GM18508 (cell line): ENCODE results near the gene PARVB.

Experiments used
- ATAC-seq: cut with Tn5 transposase; IDR thresholded peaks from one replicate; pipeline ENCODE4 v1.9.1; 2021; ENCODE audit warnings: moderate number of reproducible peaks; ENCODE audit not compliant: insufficient read depth, unreplicated experiment

Gene PARVB

GRCh38 chr22:44190381-44190976 lies 166.4 kb downstream of the PARVB start:
- ATAC-seq, result no peak

DNA sequence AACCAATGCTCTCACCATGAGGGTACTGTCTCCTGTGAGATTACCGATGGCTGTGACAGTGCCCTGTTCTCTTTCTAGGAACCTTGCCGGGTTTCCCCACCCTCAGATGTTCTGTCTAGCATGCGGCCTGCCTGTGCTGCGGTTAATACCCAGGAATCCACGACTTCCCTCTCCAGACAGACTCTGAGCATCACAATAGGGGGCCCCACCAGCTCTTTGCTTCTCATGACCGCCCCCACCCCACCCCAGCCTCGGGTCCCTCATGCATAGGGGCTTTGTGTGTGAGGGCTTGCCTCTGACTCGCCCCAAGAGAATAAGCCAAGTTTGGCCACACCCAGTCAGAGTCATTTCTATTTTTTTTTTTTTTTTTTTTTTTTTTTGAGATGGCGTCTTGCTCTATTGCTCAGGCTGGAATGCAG lies 166.9 kb downstream of the PARVB start:
- no peak for ATAC-seq

DNA sequence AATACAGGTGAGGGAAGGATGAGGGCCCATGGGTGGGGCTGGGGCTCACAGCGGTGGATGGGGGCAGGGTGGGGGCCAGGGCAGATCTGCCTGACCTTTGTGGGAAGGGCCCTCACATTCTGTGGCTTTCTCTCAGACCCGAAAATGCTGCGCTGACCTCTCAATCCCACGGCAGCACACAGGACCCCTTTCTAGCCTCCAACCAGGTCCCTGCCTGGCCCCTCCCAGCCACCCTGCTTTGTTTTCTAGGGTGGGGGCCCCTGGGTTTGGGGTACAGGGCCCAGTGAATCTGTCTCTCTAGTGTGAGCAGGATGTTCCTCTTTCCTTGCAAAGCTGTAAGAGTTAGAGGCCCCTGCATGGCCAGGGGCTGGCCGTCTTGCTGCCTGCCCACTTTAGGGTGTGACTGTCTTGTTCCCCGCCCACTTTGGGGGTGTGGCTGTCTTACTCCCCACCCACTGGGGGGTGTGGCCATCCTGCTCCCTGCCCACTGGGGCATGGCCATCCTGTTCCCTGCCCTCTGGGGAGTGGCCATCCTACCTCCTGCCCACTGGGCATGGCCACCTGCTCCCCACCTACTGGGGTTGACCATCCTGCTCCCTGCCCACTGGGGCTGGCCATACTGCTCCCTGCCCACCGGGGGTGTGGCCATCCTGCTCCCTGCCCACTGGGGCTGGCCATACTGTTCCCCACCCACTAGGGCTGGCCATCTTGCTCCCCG lies 168.2 kb downstream of the PARVB start:
- ATAC-seq, result no peak

- ATAC-seq, result no peak
Observed at GRCh38 chr22:44192816-44193534, 168.9 kb downstream of the PARVB start.

GRCh38 chr22:44193535-44193891 lies 169.4 kb downstream of the PARVB start:
- ATAC-seq, result no peak

- ATAC-seq, result no peak
Observed at GRCh38 chr22:44194569-44194968, 170.5 kb downstream of the PARVB start.

- ATAC-seq, result no peak
Observed at GRCh38 chr22:44195189-44195871, 171.2 kb downstream of the PARVB start.

GRCh38 chr22:44196241-44196640 lies 172.1 kb downstream of the PARVB start:
- ATAC-seq, result no peak

DNA sequence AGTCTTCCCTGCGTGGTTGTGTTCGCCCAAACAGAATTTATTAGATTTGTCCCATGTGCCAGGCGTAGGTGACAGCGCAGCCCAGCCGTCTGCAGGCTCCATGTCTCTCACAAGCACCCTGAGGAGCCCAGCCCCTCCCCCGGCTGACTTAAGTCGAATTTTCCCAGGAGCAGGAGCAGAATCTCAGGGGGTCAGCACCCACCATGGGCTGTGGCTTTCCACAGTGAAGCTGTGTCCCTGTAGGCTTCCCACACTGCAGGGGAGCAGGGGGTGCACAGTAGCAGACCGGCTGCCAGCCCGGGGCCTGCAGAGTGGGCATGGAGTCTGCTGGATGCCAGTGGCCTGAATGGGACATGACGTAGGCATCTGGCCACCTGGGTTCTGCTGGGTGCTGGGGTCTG lies 172.6 kb downstream of the PARVB start:
- no peak for ATAC-seq

- no peak for ATAC-seq
Observed at GRCh38 chr22:44197271-44197670, 173.2 kb downstream of the PARVB start.

GRCh38 chr22:44199164-44199563 lies 175.1 kb downstream of the PARVB start:
- no peak for ATAC-seq

DNA sequence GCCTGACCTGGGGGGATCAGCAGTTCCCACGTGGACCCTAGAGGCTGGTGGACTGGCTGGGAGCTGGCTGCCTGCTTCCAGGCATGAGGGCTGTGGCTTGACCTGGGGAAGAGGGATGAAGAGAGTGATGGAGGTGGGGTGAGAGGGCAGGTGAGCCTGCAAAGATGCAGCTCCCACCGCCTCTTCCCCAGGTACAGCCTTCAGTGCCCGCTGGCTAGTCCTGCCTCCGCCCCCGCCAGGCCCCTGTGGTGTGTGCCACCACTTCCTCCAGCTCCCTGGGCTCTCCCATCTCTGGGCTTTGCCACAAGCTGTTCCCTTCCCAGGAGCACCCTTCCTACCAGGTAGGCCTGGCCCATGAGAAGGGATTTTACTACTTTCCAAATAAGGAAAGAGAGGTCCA lies 175.8 kb downstream of the PARVB start:
- no peak for ATAC-seq

DNA sequence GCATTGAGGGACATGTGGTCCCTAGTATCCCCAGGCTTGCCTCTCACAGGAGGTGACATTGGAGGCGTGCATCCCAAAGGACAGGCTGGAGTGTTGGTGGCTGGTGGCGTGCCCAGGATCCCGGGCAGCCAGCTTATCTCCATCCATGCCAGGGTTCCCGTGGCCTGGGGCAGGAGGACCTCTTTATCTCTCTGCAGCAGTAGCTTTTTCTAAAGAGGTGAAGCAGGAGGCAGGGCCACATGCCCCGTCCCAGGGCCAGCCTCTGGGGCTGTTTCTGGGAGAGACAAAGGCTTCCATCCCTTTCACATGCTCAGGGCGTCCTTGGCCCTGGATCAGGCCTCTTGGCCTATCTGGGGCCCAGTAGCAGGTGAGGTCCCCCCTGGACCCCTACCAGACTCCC lies 176.3 kb downstream of the PARVB start:
- no peak for ATAC-seq

GRCh38 chr22:44200855-44201550 lies 176.9 kb downstream of the PARVB start:
- no peak for ATAC-seq

DNA sequence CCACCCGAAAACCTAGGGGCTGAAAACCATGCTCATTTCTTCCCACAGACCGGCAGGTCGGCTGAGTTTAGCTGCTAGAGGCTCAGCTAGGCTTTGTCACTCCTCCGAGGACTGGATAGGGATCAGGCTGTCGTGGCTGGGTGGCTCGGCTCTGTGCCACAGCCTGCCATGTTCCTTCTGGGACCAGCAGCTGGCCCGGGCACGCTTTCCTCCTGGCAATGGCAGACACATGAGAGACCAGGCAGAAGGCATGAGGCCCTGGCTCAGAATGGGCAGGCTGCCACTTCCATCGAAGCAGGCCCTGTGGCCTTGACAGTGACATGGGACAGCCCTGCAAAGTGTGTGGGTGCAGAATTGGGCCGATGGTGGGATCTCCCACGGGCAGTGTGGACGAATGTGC lies 177.6 kb downstream of the PARVB start:
- ATAC-seq, result no peak

- ATAC-seq, result no peak
Observed at GRCh38 chr22:44202261-44202789, 178.2 kb downstream of the PARVB start.

- ATAC-seq, result no peak
Observed at GRCh38 chr22:44203203-44203602, 179.1 kb downstream of the PARVB start.

- no peak for ATAC-seq
Observed at GRCh38 chr22:44204739-44205515, 180.8 kb downstream of the PARVB start.

DNA sequence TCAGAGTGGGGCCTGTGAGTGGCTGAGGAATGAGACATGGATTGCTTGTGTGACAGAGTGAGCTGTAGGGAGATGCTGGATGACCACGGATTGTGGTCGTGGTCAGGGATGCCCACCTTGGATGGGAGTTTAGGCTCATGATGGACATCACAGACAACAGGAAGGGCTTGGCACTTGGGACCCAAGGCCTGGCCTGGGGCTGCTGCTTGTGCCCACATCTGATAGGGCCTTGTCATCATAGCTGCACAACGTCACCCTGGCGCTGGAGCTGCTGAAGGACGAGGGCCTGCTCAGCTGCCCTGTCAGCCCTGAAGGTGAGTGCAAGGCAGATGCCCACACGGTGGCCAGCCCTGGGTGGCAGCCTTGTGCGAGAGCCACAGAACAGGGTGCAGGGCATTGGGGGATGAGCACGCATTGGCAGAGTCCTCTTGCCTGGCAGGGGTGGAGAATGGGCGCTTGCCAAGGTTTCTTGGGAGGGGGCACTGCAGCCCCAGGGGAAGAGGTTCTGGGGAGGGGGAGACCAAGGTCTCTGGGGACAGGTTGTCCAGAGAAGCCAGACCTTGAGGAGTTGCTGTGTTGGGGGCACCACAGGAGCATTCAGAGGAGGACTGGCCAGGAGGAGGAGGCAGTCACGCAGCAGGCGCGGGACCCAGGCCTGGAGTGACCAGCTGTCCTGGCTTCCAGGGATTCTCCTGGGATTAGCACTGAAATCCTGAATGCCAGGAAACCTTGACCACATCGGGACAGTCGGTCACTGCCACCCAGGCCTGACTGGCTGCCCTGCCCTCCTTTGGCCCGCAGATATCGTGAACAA lies 181.6 kb downstream of the PARVB start:
- no peak for ATAC-seq
